ENCODE results near the gene DNAH12. TPM values are rescaled to one million over a fixed set of nuclear protein-coding genes. Genes with fewer than 3 reads are reported as not detected.

DNAH12 gene
- total RNA-seq, 1 experiment from 2014 or later, result 0.07 TPM

DNA sequence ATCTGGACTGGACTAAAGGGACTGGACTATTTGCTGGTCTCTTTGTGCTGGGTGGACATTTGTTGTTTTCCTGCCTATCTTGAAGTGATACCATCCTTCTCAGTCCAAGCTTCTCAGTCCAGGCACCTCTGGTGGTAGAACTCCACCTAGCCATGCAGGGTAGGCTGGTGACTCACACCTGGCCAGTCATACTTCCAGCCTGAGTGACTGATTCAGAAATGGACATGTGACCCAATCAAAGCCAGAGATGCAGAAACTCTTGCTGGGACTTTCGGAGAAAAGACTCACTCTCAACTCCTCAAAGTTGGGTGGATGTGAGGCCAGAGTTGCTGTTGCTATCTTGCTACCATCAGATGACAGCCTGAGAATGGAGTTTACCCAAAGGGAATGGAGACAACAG lies 246.1 kb downstream of the DNAH12 start:
- Histone ChIP-seq H3K4me3 (ENCODE audit: low read length) (no peak overlapping the region), H3F3A (ENCODE audit: low read length, unreplicated experiment) (no peaks in the 10 kb centered on the region), H3K4me2 (ENCODE audit: low read length) (peak overlapping the region; percentile 52), H3K9ac (ENCODE audit: low read length) (no peak overlapping the region), H3K4me1 (ENCODE audit: insufficient read depth, low read length) (peaks cover 11% of the 10 kb centered on the region), H2AFZ (ENCODE audit: low read length) (peak overlapping the region; percentile 53), H3K79me2 (ENCODE audit: low read length) (no peaks in the 10 kb centered on the region), H4K20me1 (ENCODE audit: low read length) (no peaks in the 10 kb centered on the region), H3K36me3 (ENCODE audit: low read depth, low read length) (no peaks in the 10 kb centered on the region), H3K9me3 (ENCODE audit: low read length) (no peaks in the 10 kb centered on the region), H3K9me2 (replicated peaks; ENCODE audit: low read length) (no peaks in the 10 kb centered on the region), H3K27ac (ENCODE audit: low read length) (no peak overlapping the region), H3K27me3 (ENCODE audit: low read length) (no peaks in the 10 kb centered on the region)
- DNase-seq (peak; percentile 88), ATAC-seq (peak; percentile 100)
- TF ChIP-seq EZH2 (IDR thresholded peaks at IDR 0.05; ENCODE audit: low read length, unreplicated experiment) (no peak), EZH2phosphoT487 (IDR thresholded peaks at IDR 0.05; ENCODE audit: borderline replicate concordance, low read length) (no peak)
- TF ChIP-seq, protein P1, sequence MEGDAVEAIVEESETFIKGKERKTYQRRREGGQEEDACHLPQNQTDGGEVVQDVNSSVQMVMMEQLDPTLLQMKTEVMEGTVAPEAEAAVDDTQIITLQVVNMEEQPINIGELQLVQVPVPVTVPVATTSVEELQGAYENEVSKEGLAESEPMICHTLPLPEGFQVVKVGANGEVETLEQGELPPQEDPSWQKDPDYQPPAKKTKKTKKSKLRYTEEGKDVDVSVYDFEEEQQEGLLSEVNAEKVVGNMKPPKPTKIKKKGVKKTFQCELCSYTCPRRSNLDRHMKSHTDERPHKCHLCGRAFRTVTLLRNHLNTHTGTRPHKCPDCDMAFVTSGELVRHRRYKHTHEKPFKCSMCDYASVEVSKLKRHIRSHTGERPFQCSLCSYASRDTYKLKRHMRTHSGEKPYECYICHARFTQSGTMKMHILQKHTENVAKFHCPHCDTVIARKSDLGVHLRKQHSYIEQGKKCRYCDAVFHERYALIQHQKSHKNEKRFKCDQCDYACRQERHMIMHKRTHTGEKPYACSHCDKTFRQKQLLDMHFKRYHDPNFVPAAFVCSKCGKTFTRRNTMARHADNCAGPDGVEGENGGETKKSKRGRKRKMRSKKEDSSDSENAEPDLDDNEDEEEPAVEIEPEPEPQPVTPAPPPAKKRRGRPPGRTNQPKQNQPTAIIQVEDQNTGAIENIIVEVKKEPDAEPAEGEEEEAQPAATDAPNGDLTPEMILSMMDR (conservative IDR thresholded peaks at IDR 0.05; ENCODE audit: low read depth, low read length), result peak; percentile 34; the same call in 1 of the 2 replicates
- intact Hi-C loops (cut with micrococcal nuclease), result loop anchor here (5.0 kb wide), 1 partner anchor 61 kb away; no protein-coding TSS in a partner anchor
- ChIA-PET CTCF (no interaction called here), POLR2A (ENCODE audit: unreplicated experiment) (no interaction called here)
- BruUV-seq (replicated peaks), result no TSS peak

DNA sequence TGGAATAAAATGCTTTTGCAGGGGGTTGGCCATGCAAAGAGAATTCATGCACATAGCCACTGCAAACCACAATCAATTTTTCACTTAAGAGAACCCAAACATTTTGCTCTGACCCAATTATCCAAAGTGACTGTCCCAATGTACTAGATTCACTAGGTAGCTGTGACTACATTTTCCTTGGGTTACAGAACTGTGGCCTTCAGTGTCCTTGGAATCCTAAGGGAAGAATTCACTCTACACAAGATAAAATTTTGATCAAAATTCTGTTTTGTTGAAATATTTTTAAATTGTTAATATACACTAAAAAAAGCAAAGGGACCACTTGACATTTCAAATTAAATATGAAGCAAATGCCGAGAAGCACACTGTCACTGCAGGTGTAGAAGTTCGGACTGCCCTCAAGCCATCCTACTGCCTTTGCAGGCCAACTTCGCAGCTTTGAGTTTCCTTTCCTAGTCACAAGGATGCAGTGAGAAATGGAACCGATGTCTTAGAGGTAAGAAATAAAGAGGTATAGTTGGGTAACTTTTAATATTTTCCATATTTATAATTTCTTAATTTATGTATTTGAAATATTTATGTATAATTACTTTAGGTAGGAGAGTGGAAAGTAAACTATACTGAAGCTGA lies 251.1 kb downstream of the DNAH12 start:
- Histone ChIP-seq H4K20me1 (ENCODE audit: low read length) (no peaks in the 10 kb centered on the region), H3K9ac (ENCODE audit: low read length) (no peak overlapping the region), H3K27ac (ENCODE audit: low read length) (no peak overlapping the region), H3K4me1 (ENCODE audit: insufficient read depth, low read length) (peaks cover 5% of the 10 kb centered on the region), H3K9me3 (ENCODE audit: low read length) (no peaks in the 10 kb centered on the region), H3K27me3 (ENCODE audit: low read length) (no peaks in the 10 kb centered on the region), H3K9me2 (replicated peaks; ENCODE audit: low read length) (no peaks in the 10 kb centered on the region), H3K36me3 (ENCODE audit: low read depth, low read length) (no peaks in the 10 kb centered on the region), H3K4me3 (ENCODE audit: low read length) (no peak overlapping the region), H3F3A (ENCODE audit: low read length, unreplicated experiment) (no peaks in the 10 kb centered on the region), H2AFZ (ENCODE audit: low read length) (no peak overlapping the region), H3K79me2 (ENCODE audit: low read length) (no peaks in the 10 kb centered on the region), H3K4me2 (ENCODE audit: low read length) (no peak overlapping the region)
- POLR2A ChIA-PET (ENCODE audit: unreplicated experiment), result no interaction called here
- ATAC-seq, result no peak
- TF ChIP-seq EZH2phosphoT487 (IDR thresholded peaks at IDR 0.05; ENCODE audit: borderline replicate concordance, low read length), result no peak
- no peak for TF ChIP-seq EZH2 (IDR thresholded peaks at IDR 0.05; ENCODE audit: low read length, unreplicated experiment)
- TF ChIP-seq, protein P1 (conservative IDR thresholded peaks at IDR 0.05; ENCODE audit: low read depth, low read length), result no peak
- intact Hi-C loops (cut with micrococcal nuclease), result no loop called here
- CTCF ChIA-PET, result no interaction called here
- no TSS peak for BruUV-seq (replicated peaks)
- no peak for DNase-seq

DNA sequence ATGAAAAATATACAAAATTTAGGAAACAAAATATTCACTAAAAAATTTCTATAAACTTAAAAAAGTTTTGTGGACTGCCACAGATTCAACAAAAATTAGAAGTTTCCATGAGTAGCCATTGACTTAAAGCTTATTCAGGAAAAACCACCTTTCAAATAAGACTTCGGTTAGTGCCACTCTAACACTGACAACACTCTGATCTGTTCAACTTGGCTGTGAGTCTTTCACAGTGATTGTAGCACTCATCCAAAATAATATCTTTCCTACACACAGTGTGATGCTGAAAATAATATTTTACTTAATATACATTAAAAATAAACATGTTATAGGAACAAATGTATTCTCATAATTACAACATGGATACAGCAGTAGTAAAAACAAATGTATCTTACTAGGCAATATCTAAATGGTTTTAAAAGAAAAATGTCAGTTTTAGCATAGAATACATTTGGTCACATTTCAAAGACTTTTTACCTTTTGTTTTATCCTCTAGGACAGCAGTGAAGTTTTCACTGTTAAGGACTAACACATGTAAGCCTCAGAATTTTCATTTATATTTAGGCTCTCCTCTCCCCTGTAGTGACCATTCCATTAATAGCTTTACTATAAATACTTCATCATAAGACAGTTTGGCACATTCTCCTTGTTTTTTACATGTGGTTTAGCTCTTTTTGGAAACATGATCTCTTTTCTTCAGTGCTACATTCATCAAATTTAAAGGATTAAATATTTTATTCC lies 251.8 kb downstream of the DNAH12 start, which contains the start of gene ASB14:
Gene ASB14 (minus strand): TSS at position 527 of the 738 bp plus-strand sequence. CDS start 652 bp downstream, outside the sequence.
- ATAC-seq (no peak), DNase-seq (no peak)
- Histone ChIP-seq H3K4me3 (ENCODE audit: low read length) (no peak within 1 kb of the TSS), H3K9me2 (replicated peaks; ENCODE audit: low read length) (no peaks in the 10 kb centered on the region), H3K27ac (ENCODE audit: low read length) (no peak within 1 kb of the TSS), H3K9me3 (ENCODE audit: low read length) (no peaks in the 10 kb centered on the region), H4K20me1 (ENCODE audit: low read length) (no peaks in the 10 kb centered on the region), H3K79me2 (ENCODE audit: low read length) (no peaks in the 10 kb centered on the region), H3F3A (ENCODE audit: low read length, unreplicated experiment) (no peaks in the 10 kb centered on the region), H3K4me2 (ENCODE audit: low read length) (no peak within 1 kb of the TSS), H3K9ac (ENCODE audit: low read length) (no peak within 1 kb of the TSS), H3K36me3 (ENCODE audit: low read depth, low read length) (no peaks in the 10 kb centered on the region), H2AFZ (ENCODE audit: low read length) (no peak within 1 kb of the TSS), H3K4me1 (ENCODE audit: insufficient read depth, low read length) (no peaks in the 10 kb centered on the region), H3K27me3 (ENCODE audit: low read length) (no peaks in the 10 kb centered on the region)
- TF ChIP-seq, protein P1 (conservative IDR thresholded peaks at IDR 0.05; ENCODE audit: low read depth, low read length), result no peak
- ChIA-PET POLR2A (ENCODE audit: unreplicated experiment) (no interaction called here), CTCF (no interaction called here)
- BruUV-seq (replicated peaks), result no TSS peak
- intact Hi-C loops (cut with micrococcal nuclease), result no loop called here
